Measurements from ENCODE around the gene SSU72. TPM values are rescaled to one million over a fixed set of nuclear protein-coding genes. Genes with fewer than 3 reads are reported as not detected.
"Not testable (repeated sequence)": the region's sequence is repeated elsewhere in the genome, so short reads cannot be mapped to it uniquely, and the experiment has no call there.

The SSU72 gene
- total RNA-seq, 1 experiment from 2014 or later, result 104 TPM

DNA sequence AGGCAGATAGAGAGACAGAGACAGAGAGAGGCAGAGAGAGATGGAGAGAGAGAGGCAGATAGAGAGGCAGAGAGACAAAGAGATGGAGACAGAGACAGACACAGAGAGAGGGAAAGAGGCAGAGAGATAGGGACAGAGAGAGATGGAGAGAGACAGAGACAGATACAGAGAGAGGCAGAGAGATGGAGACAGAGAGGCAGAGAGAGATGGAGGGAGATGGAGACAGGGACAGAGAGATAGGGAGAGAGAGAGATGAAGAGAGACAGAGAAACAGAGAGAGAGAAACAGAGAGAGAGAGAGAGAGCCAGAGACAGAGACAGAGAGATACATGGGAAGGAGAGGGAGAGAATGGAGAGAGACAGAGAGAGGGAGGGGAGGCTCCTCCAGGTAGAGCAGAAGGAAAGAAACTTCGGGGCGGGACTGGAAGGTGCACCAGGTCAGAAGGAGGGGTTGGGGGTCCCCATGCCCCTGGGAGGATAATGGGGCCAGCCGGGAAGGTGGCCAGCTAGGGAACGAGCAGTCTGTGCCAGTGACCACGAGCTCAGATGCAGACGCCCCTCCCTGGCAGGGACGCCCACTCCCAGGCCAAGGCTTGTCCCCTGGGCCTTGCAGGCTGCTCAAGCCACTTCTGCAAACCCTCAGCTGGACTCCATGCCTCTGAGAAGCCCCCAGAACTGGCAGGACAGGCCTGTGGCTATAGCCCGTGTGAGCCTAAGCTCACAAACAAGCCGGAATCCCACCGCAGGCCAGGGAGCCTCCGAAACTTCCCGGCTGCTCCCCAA lies 22.0 kb upstream of the SSU72 start:
- TF ChIP-seq, protein P1, sequence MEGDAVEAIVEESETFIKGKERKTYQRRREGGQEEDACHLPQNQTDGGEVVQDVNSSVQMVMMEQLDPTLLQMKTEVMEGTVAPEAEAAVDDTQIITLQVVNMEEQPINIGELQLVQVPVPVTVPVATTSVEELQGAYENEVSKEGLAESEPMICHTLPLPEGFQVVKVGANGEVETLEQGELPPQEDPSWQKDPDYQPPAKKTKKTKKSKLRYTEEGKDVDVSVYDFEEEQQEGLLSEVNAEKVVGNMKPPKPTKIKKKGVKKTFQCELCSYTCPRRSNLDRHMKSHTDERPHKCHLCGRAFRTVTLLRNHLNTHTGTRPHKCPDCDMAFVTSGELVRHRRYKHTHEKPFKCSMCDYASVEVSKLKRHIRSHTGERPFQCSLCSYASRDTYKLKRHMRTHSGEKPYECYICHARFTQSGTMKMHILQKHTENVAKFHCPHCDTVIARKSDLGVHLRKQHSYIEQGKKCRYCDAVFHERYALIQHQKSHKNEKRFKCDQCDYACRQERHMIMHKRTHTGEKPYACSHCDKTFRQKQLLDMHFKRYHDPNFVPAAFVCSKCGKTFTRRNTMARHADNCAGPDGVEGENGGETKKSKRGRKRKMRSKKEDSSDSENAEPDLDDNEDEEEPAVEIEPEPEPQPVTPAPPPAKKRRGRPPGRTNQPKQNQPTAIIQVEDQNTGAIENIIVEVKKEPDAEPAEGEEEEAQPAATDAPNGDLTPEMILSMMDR (IDR thresholded peaks at IDR 0.05; ENCODE audit: unreplicated experiment), result no peak
- no TSS peak for BruUV-seq (replicated peaks)
- ChIA-PET POLR2A (interaction anchor here (0.6 to 1.1 kb wide), 3 partner anchors 18 to 91 kb away, joined by 3 to 6 read pairs (median 3); no protein-coding TSS in a partner anchor), CTCF (no interaction called here)
- no peaks in the 10 kb centered on the region for H3K27me3 Mint-ChIP-seq (ENCODE audit: insufficient read depth, unreplicated experiment)
- intact Hi-C loops (cut with micrococcal nuclease), result no loop called here
- H3K9me3 Mint-ChIP-seq (ENCODE audit: unreplicated experiment), result no peaks in the 10 kb centered on the region
- no peak overlapping the region for H3K27ac Mint-ChIP-seq (ENCODE audit: low read depth, unreplicated experiment)
- H3K36me3 Mint-ChIP-seq (ENCODE audit: insufficient read depth, unreplicated experiment), result no peaks in the 10 kb centered on the region
- H3K4me3 Mint-ChIP-seq (ENCODE audit: unreplicated experiment), result no peak overlapping the region
- H3K4me1 Mint-ChIP-seq (ENCODE audit: insufficient read depth, unreplicated experiment), result no peaks in the 10 kb centered on the region
- no peak for DNase-seq (ENCODE audit: unreplicated experiment)

DNA sequence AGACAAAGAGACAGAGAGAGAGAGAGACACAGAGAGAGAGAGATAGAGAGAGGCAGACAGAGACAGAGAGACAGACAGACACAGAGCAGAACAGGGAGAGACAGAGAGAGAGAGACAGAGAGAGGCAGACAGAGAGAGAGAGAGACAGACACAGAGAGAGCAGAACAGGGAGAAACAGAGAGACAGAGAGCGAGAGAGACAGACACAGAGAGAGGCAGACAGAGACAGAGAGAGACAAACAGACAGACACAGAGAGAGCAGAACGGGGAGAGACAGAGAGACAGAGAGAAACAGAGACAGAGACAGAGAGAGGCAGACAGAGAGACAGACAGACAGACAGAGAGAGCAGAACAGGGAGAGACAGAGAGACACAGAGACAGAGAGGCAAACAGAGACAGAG lies 20.7 kb upstream of the SSU72 start:
- POLR2A ChIA-PET; BruUV-seq (replicated peaks); H3K27ac Mint-ChIP-seq (ENCODE audit: low read depth, unreplicated experiment); DNase-seq (ENCODE audit: unreplicated experiment); intact Hi-C loops (cut with micrococcal nuclease); H3K27me3 Mint-ChIP-seq (ENCODE audit: insufficient read depth, unreplicated experiment); CTCF ChIA-PET; H3K36me3 Mint-ChIP-seq (ENCODE audit: insufficient read depth, unreplicated experiment); H3K9me3 Mint-ChIP-seq (ENCODE audit: unreplicated experiment); H3K4me3 Mint-ChIP-seq (ENCODE audit: unreplicated experiment); H3K4me1 Mint-ChIP-seq (ENCODE audit: insufficient read depth, unreplicated experiment): not testable (repeated sequence)

DNA sequence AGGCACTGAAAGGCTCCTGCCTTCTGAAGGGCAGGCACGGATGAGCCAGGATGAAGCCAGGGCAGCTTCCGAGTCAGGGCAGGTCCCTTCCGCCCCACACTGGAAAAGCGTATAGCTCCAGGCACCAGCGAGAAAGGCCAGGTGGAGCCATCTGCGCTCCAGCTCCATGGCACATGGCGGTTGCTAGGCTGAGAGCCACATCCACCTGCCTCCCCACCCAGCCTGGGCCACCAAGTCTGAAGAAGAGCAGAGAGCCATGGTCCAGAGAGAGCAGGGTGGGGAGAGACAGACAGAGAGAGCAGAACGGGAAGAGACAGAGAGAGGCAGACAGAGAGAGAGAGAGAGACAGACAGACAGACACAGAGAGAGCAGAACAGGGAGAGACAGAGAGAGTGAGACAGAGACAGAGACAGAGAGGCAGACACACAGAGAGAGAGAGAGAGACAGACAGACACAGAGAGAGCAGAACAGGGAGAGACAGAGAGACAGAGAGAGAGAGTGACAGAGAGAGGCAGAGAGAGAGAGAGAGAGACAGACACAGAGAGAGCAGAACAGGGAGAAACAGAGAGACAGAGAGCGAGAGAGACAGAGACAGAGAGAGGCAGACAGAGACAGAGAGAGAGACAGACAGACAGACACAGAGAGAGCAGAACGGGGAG lies 20.1 kb upstream of the SSU72 start:
- no TSS peak for BruUV-seq (replicated peaks)
- ChIA-PET CTCF (no interaction called here), POLR2A (interaction anchor here (0.6 kb wide), 1 partner anchor 271 kb away, joined by 3 read pairs; no protein-coding TSS in a partner anchor)
- no peaks in the 10 kb centered on the region for H3K27me3 Mint-ChIP-seq (ENCODE audit: insufficient read depth, unreplicated experiment)
- H3K36me3 Mint-ChIP-seq (ENCODE audit: insufficient read depth, unreplicated experiment), result no peaks in the 10 kb centered on the region
- no peak for DNase-seq (ENCODE audit: unreplicated experiment)
- TF ChIP-seq, protein P1 (IDR thresholded peaks at IDR 0.05; ENCODE audit: unreplicated experiment), result no peak
- no peak overlapping the region for H3K4me3 Mint-ChIP-seq (ENCODE audit: unreplicated experiment)
- H3K4me1 Mint-ChIP-seq (ENCODE audit: insufficient read depth, unreplicated experiment), result no peaks in the 10 kb centered on the region
- no peaks in the 10 kb centered on the region for H3K9me3 Mint-ChIP-seq (ENCODE audit: unreplicated experiment)
- intact Hi-C loops (cut with micrococcal nuclease), result no loop called here
- H3K27ac Mint-ChIP-seq (ENCODE audit: low read depth, unreplicated experiment), result no peak overlapping the region

DNA sequence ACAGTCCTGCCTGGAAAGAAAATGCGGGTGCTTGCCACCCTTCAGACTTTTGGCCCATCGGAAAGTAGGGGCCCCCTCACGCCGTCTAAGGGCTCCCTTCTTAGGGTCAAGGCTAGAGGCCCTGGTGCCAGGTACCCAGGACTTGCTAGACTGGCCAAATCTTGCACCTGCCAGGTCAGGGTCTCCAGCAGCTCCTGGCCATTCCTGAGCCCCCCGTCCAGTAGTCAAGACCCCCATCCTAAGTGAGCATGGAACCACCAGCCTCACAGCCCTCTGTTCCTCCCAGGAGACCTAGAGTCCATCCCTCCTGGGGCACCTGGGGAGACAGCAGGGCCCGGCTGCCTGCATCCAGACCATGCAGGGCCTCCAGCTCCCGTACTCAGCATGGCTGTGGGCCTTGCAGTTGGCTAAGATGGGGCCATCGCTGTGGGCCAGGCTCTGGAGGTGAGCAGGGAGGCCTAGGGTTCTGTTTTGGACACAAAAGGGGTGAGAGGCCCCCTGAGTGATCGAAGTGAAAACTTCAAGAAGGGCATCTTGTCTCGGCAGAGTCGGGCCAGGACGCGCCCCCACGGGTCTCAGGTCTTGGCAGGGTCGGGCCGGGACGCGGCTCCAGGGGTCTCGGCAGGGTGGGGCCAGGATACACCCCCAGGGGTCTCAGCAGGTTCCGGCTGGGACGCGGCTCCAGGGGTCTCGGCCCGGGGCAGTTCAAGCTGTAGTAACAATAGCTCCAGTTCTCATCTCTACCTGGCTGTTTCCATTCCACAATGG lies 19.4 kb upstream of the SSU72 start:
- no peaks in the 10 kb centered on the region for H3K36me3 Mint-ChIP-seq (ENCODE audit: insufficient read depth, unreplicated experiment)
- no peak for DNase-seq (ENCODE audit: unreplicated experiment)
- H3K4me1 Mint-ChIP-seq (ENCODE audit: insufficient read depth, unreplicated experiment), result no peaks in the 10 kb centered on the region
- no peak overlapping the region for H3K4me3 Mint-ChIP-seq (ENCODE audit: unreplicated experiment)
- H3K27me3 Mint-ChIP-seq (ENCODE audit: insufficient read depth, unreplicated experiment), result no peaks in the 10 kb centered on the region
- BruUV-seq (replicated peaks), result no TSS peak
- ChIA-PET POLR2A (interaction anchor here (0.6 kb wide), 1 partner anchor 271 kb away, joined by 3 read pairs; no protein-coding TSS in a partner anchor), CTCF (no interaction called here)
- no peaks in the 10 kb centered on the region for H3K9me3 Mint-ChIP-seq (ENCODE audit: unreplicated experiment)
- TF ChIP-seq, protein P1 (IDR thresholded peaks at IDR 0.05; ENCODE audit: unreplicated experiment), result no peak
- intact Hi-C loops (cut with micrococcal nuclease), result no loop called here
- H3K27ac Mint-ChIP-seq (ENCODE audit: low read depth, unreplicated experiment), result no peak overlapping the region
